Cortex of kidney (tissue), 1 donor: ENCODE data around the gene CLCN7.
"Not testable (repeated sequence)": the region's sequence is repeated elsewhere in the genome, so short reads cannot be mapped to it uniquely, and the experiment has no call there.

Experiments
- DNase-seq: peaks from one replicate; lab custom pipeline; 2025; lab: John Stamatoyannopoulos, UW

CLCN7 gene

DNA sequence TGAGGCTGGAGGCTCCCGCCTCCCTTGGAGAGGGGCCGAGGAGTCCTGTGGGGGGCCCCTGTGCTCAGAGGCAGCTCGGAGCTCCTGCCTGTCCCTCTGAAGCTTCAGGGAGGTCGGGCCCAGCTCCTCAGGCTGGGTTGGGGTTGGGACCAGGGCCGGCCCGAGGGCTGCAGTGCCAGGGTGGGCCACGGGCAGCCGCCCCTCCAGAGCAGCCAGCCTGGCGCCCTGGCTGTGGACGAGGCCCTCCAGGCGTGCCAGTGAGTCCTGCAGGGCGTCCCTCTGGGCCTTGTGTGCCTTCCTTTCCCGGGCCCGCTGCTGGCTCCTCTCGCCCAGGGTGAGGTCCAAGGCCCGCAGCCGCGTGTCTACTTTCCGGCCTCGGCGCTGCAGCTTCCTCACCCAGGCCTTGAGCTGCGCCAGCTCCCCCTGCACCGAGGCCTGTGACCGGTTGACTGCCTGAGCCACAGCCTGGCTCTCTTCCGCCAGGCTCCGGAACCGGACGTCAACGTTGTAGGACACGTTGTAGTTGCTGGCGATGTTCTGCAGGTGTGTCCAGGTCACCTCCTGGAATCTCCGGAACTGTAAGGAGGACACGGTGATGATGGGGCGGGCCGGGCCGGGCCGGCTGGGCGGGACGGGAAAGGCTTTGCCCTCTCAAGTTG lies 12.7 kb upstream of the CLCN7 start:
- DNase-seq, result no peak

DNA sequence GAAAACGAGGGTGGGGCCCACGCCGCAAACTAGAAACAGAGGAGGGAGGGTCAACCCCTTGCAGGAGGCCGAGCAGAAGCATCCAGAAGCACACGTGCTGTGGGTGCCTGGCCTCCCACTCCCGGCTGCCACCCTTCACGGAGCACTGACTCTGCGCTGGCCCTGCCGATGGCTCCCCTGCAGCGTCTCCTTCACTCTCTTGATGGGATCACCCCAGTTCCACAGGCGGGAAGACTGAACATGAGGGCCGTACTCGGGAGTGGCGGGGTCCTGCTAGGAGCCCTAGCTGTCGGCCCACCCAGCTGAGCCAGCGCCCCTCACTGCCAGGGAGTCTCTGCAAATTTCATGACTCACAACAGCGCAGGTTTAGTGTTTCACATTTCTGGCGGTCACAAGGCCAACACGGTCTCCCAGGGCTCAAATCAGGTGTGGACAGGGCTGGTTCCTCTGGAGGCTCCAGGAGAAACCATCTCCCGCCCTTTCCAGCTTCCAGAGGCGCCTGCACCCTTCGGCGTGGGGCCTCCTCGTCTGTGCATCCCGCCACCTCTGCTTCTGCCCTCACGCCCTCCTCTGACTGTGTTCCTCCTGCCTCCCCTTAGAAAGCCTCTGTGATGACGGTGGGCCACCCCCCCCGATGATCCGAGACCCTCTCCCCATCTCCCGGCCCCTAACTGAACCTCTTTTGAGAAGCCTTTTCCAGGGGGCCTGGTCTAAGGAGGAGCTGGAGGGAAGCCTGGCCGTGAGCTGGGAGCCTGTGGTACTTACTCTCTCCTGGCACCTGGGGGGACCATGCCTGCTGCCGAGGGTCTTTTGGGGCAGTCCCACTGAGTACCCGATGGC lies 11.9 kb upstream of the CLCN7 start:
- no peak for DNase-seq

DNA sequence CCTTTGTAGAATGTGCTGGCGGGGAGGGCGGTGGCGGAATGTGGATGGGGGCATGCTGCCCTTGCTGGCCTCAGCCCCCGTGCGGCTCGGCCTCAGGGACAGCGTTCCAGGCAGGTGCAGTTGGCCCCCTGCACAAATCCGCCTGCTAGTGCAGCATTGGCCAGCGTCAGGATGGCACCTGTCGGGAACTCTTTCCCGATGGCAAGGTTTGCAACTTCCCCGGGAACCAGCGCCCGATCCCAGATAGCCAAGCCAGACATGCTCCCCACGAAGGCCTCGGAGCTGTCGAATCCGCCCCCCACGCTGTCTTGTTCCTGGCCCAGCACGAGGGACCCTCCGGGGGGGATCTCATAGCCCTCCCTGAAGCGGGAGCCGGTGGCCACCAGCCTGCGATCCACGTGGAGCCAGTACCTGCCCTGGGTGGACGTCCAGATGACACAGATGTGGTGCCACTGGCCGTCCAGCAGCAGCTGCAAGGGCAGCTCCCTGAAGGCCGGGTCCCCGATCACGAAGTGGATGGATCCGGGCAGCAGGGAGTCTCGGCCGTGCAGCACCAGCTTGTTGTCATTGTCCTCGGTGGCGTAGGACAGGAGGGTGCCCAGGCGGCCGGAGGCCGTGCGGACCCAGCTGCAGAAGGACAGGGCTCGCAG lies 11.1 kb upstream of the CLCN7 start:
- no peak for DNase-seq

DNA sequence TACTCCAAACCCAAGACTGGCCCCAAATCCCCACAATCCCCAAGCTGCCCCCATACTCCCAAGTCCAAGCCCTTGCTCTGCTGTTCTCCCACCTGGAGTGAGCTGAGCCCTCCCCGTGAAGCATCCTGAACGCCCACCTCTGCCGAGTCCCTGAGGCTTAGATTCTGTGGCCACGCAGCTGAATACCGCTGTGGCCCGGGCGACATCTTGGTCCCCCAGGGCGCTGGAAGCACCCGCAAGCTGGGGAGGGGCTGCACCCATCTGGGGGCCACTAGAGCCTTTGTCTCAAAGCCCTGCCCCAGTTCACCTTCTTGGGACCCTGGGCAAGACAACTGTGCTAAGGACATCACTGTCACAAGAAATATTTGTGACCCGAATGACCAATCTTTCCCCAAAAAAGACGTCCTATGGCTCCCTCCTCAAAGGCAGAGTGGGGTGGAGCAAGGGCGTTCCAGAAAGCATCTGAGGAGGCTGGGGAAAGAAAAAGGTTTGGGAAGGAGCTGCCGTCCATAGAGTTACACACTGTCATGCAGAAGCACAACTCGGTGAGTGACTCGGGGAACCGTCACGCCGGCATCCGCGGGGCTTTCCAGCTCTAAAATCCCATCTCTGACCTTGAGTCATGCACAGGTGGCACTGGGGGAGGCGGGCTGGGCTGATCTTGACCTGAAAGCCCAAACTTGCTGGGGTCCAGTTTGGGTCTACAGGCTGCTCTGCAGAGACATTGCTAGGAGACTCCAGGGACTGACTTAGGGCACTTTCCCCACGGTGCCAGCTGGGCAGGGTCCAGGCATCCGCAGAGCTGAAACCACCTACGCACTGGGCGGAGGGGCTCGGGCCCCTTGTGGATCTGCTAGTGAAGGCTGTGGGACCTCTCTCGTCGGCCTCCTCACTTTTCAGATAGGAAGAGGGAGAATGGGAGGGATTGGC lies 7.3 kb upstream of the CLCN7 start:
- DNase-seq, result no peak

DNA sequence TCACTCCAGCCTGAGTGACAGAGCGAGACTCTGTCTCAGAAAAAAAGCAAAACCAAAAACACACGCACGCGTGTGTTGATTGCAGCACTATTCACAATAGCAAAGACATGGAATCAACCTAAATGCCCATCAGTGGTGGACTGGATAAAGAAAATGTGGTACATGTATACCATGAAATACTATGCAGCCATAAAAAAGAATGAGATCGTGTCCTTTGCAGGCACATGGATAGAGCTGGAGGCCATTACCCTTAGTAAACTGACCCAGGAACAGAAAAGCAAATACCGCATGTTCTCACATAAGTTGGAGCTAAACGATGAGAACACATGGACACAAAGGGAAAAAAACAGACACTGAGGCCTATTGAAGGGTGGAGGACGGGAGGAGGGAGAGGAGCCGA lies 4.1 kb upstream of the CLCN7 start:
- DNase-seq, result not testable (repeated sequence)

DNA sequence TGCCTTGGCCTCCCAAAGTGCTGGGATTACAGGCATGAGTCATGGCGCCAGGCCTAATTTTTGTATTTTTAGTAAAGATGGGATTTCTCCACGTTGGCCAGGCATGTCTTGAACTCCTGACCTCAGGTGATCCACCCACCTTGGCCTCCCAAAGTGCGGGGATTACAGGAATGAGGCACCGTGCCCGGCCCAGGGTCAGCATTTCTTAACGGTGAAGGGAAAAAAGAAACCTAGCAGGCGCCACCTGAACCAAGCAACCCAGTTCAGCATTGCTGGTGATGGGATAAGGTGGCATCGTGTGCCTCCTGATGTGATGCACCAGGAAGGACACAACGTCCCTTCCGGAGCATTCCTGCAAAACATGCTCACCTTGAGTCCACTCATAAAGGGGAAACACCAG lies 2.2 kb upstream of the CLCN7 start:
- DNase-seq, result no peak

DNA sequence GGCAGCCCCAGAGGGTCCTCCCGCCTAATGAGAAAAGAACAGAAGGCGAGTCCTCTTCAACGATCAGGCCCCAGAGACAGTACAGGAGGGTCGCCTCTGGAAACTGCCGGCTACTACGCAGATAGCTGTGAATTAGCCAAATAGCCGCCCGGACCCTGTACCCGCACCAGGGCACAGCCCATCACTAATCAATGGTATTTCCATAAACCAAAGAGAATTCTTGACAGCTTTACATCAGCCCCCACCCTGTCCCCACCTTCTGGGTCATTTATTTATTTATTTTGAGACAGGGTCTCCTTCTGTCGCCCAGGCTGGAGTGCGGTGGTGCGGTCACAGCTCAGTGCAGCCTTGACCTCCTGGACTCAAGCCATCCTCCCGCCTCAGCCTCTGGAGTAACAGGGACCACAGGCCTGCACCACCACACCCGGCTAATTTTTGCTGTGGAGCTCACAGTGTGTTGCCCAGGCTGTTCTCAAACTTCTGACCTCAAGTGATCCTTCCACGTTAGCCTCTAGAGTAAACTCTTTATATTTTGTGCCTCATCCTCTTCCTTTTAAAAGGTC lies 805 bp upstream of the CLCN7 start:
- DNase-seq, result no peak

DNA sequence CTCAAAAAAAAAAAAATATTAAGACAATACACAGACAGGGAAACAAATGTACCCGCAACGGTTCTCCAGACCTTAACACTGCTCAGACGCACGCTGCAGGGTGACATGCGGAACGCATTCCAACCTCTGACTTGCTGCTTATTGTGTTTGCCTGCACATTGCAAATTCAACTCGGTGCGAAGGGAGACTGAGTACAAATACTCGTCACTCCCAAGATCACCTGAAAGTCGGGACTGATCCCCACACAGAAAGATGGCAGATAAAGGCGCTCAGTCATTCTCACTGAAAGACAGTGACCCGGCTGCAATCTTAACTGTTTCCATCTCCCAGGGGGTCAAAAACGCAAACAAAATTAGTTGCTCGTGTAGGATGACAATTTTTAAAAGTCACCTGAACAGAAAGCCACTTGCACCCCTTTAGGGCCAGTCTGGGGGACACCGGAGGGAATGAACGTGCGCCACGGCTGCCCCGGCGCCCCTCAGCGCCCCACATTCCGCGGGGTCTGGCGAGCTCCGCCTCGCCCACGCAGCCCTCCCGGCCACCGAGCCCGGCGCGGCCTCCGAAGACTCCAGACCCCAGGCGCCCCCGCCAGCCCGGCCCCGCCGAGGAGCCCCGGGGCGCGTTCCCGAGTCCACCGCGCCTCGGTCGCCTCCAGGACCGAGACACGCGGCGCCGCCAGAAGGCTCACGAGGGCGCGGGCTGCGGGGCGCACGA lies 589 bp downstream of the CLCN7 start:
- DNase-seq, result no peak

DNA sequence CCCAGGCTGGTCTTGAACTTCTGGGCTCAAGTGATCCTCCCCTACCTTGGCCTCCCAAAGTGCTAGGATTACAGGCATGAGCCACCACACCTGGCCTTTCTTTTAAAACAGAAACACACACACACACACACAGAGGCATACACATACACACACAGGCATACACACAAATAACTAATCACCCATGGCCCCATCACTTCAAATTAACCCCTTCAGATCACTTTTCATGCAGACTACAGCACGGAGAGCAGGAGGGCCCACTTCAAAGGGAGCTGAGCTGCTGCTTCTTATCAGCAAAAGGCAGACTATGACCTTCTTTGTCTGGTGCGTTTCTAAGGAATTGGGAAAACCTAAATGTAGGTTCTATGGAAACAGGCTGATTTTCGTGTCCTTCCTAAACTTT lies 1.9 kb downstream of the CLCN7 start:
- DNase-seq, result no peak

DNA sequence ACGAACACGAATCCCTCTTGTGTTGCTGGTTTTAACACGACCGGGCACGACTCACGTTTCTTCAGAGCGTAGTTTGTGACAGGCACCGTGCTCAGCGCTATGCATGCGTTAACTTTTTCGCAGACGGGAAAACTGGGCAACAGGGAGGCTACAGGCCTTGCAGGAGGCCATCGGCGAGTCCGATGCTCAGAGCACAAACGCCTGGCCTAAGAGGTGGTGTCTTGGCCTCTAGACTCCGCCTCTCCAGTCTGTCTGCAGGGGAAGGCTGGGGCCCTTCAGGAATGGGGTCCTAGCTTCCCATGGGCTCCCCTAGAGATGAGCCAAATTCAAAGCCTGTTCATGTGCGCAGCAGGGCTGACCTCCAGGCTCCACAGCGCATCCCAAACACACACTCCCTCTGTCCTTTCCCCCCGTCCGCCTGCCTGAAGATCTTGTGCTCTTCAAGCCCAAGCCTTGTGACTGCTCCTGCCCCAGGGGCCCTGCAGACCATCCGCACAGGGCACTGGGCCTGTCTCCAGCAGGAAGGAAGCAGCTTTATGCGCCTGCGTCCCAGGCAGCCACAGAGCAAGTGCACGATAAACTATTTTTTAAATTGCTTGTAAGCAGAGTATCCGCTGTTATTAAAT lies 3.1 kb downstream of the CLCN7 start:
- no peak for DNase-seq

DNA sequence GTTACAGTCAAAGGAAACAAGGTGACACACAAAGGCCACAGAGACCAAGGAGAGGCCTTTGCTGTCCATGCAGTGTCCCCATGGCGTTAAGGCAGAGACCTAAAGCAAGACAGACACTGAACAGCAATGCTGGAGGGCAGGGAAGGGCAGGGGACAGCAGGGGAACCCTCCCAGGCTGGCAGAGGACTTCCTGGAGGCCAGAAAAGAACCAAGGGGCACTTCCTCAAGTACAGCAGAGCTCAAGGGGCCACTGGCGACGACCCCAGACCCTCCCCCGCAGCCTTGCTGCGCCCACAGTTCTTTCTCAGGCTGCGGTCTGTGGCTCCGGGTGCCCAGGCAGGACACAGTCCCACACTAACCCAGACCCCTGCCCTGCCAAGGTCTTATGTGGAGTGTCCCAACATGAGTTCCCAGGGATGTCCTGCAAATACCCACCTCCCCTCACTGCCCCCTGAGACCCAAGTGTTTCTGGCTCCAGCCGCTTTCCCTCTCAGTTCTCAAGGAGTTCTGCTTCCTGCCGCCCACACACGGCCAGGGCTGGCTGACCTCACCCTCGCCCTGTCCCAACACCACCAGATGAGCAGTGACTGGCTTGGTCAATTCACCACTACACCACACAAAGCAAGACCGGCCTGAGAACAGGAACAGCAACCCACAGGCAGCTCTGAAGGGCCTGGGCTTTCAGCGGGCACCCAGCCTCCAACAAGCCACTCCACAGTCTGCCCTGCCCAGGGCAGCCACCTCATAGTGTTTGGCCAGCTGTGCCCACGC lies 4.2 kb downstream of the CLCN7 start:
- no peak for DNase-seq

DNA sequence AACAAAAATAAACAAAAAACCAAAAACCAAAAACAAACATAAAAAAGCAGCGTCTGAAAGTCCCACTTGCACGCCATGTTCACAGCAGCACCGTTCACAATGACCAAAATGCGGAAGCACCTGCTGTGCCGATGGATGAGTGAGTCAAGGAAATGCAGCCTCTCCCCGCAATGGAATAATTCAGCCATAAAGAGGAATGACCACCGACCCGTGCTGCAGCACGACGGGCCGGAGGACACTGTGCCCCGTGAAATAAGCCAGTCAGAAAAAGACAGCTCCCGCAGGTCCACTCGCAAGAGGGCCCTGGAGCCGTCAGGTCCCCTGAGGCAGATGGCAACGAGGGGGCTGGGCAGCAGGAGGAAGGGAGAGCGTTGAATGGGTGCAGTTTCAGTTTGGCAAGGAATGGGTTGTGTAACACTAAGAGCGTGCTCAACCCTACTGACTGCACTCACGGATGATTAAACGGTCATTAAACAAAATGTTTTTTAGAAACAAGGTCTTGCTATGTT lies 5.1 kb downstream of the CLCN7 start:
- DNase-seq, result no peak

DNA sequence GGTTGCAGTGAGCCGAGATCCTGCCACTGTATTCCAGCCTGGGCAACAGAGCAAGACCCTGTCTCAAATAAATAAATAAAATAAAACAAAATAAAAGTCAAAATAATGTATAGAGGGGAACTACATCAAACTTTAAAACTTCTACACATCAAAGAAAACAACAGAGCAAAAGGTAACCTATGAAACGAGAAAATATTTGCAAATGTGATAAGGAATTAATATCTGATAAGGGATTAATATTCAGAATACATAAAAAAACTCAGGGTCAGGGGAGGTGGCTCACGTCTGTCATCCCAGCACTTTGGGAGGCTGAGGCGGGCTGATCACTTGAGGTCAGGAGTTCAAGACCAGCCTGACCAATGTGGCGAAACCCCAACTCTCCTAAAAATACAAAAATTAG lies 5.7 kb downstream of the CLCN7 start:
- DNase-seq, result not testable (repeated sequence)

DNA sequence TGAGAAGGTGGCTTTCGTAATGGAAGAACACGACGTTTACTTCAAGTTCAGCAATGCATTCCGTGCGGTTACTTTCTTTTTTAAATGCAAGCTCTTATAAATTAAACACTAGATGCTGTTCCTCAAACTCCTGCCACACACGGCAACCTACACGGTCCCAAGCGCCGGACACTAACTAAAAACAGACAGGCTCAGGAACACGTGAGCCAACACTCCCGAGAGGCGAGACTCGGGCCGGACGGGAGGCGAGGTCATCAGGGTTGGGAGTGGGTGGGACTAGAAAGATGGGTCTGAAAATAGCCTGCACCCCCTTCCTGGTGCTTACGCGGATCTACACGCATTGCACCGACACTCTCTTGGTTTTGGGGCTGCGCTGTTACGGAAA lies 6.4 kb downstream of the CLCN7 start:
- no peak for DNase-seq

DNA sequence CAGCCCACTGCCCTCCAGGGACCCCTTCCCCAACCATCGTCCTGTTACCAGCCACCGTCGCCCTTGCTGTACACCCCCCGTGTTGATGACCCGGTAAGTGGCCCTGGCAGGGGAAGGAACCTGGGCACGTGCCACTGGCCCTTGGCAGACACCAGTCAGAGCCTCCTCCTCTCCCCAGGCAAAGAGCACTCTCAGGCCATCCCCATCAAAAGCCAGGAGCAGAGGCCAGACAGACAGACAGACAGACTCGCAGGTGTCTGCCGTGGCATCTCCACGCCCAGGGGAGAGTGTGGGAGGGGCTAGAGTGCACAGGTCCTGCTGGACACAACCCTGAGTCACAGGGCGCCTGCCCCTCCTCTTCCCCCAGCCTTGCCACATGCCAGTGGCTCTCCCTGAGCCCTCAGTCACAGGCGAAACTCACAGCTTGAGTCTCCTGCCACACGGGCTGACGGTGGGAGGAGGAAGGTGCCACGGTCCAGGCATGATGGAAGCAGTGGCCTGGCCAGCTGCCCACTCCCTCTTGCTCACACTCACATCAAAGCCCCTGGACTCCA lies 7.8 kb downstream of the CLCN7 start:
- DNase-seq, result no peak

DNA sequence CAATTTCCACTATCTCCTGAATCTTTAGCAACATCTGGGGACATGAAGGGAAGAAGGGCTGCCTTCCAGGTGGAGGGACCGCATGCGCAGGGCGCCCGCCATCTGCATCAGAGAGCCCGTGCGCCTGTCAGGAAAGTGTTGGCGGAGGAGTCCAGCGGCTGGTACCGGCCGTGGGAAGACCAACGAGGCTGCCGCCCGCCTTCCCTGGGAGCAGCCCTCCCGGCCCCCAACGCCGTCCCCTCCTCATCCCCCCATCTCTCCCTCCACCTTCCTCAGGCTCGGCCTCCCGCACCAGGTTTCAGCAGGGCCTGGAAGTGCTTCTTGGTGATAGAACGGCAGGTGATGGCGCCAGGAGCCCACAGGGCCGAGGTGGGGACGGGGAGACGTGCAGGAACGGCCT lies 8.8 kb downstream of the CLCN7 start:
- DNase-seq, result no peak

DNA sequence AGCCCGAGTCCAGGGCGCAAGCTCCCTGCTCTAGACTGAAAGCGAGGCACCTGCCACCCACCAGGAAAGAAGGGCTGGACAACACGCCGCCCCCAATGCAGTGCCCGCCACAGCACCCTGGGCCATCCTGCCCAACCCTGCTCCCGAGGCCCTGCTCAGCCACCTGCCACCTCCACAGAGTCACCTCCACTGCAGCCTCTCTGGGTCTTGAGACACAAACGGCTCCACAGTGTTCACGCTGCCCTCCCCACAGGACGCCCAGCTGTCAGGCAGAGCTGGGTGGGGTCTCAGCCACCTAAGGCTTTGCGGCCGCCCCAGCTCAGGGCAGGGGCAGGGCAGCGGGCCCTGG lies 9.3 kb downstream of the CLCN7 start:
- DNase-seq, result no peak

DNA sequence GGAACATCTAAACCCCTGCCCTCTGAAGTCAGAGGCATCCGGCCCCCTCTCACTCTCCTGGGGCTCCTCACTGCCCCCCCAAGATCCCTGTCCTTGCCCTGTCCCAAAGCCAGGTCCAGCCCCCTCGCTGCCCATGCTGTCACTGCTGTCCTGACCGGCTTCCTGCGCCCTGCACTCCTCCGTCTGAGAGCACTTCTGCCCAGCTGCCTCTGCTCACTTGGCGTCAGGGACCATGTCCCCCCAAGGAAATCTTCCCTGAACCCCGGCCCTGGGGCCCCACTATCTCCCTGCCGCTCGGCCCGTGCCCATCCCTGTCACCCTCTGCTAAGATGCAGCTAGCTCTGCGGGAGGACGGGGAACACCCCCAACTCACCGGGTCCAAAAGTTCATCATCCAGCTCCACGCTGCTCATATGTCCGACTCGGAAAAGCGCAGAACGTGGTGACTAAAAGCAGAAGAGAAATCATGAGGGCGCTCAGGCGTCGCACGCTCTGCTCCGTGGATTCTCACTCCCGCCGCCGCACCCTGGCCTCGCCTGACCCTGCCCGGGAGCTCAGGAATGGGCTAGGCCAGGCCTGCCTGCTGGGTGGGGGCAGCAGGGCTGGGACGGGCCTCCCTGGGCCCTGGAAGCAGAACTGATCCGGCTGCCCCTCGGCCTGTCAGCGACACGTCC lies 9.8 kb downstream of the CLCN7 start:
- no peak for DNase-seq
